PC-3 (cell line): ENCODE results near the gene DBNDD1. TPM values are rescaled to one million over a fixed set of nuclear protein-coding genes. Genes with fewer than 3 reads are reported as not detected.
A peak's percentile ranks its signal among the peaks of the same experiment; 100 is the strongest.

Experiments
- ATAC-seq: fragments of 200-7000 bp; cut with Tn5 transposase; 2 replicates; pipeline ENCODE4 v1.9.1; 2020; ENCODE audit warnings: mild to moderate bottlenecking, moderate library complexity
- BruUV-seq: library from RNA; stranded (reverse); fragments of 400-500 nt; replicated peaks from 2 replicates; lab custom pipeline; 2021; lab: Mats Ljungman, UMichigan
- CTCF ChIA-PET: fragments of 300-600 bp; sonication (Branson Sonifier 250); formaldehyde crosslinking; loops from one replicate; lab custom pipeline; 2022; ENCODE audit warnings: antibody characterized with exemption; lab: Charles Lee
- POLR2A ChIA-PET: fragments of 300-600 bp; sonication (Branson Sonifier 250); formaldehyde crosslinking; loops from one replicate; lab custom pipeline; 2022; ENCODE audit warnings: antibody characterized with exemption; ENCODE audit not compliant: unreplicated experiment; lab: Charles Lee
- DNase-seq: peaks from one replicate; pipeline ENCODE4 v3.0.0-alpha.2; 2015
- H2AFZ ChIP-seq: fragments of 300-600 bp; sonication (generic); 2 replicates; pipeline ENCODE4 v1.6.0; 2016; ENCODE audit warnings: antibody characterized with exemption, low read length
- H3F3A ChIP-seq: fragments of 300-600 bp; sonication (generic); one replicate; pipeline ENCODE4 v1.6.0; 2017; ENCODE audit warnings: antibody characterized with exemption, low read length, control low read depth, mild to moderate bottlenecking; ENCODE audit not compliant: unreplicated experiment
- H3K27ac ChIP-seq: fragments of 300-600 bp; sonication (generic); 2 replicates; pipeline ENCODE4 v1.5.1; 2016; ENCODE audit warnings: mild to moderate bottlenecking, low read length
- H3K27me3 ChIP-seq: fragments of 300-600 bp; sonication (generic); 2 replicates; pipeline ENCODE4 v1.6.1; 2016; ENCODE audit warnings: low read length, mixed read lengths
- H3K36me3 ChIP-seq: fragments of 300-600 bp; sonication (generic); 2 replicates; pipeline ENCODE4 v1.6.1; 2016; ENCODE audit warnings: low read depth, mixed run types, low read length, mixed read lengths
- H3K4me1 ChIP-seq: fragments of 300-600 bp; sonication (generic); 2 replicates; pipeline ENCODE4 v1.5.1; 2016; ENCODE audit warnings: low read length; ENCODE audit not compliant: insufficient read depth
- H3K4me2 ChIP-seq: fragments of 300-600 bp; sonication (generic); 2 replicates; pipeline ENCODE4 v1.6.0; 2016; ENCODE audit warnings: low read length
- H3K4me3 ChIP-seq: fragments of 300-600 bp; sonication (generic); 2 replicates; pipeline ENCODE4 v1.5.1; 2016; ENCODE audit warnings: mild to moderate bottlenecking, low read length, mixed read lengths
- H3K79me2 ChIP-seq: fragments of 300-600 bp; sonication (generic); 2 replicates; pipeline ENCODE4 v1.6.1; 2017; ENCODE audit warnings: low read length, mixed read lengths
- H3K9ac ChIP-seq: fragments of 300-600 bp; sonication (generic); 2 replicates; pipeline ENCODE4 v1.6.0; 2016; ENCODE audit warnings: mild to moderate bottlenecking, low read length
- H3K9me2 ChIP-seq: fragments of 300-600 bp; sonication (generic); replicated peaks from 2 replicates; pipeline ENCODE4 v1.6.1; 2016; ENCODE audit warnings: mixed run types, low read length, mixed read lengths
- H3K9me3 ChIP-seq: fragments of 300-600 bp; sonication (generic); 2 replicates; pipeline ENCODE4 v1.6.1; 2016; ENCODE audit warnings: low read length, mixed read lengths
- H4K20me1 ChIP-seq: fragments of 300-600 bp; sonication (generic); 2 replicates; pipeline ENCODE4 v1.6.1; 2016; ENCODE audit warnings: low read length, mixed read lengths
- EZH2 ChIP-seq: fragments of 300-600 bp; sonication (generic); IDR thresholded peaks from one replicate; pipeline ENCODE4 v1.6.1; 2017; ENCODE audit warnings: antibody characterized with exemption, mild to moderate bottlenecking, low read length; ENCODE audit not compliant: unreplicated experiment
- EZH2phosphoT487 ChIP-seq: fragments of 300-600 bp; sonication (generic); IDR thresholded peaks from 2 replicates; pipeline ENCODE4 v1.6.1; 2018; ENCODE audit warnings: mild to moderate bottlenecking, antibody characterized with exemption, low read length, borderline replicate concordance
- intact Hi-C: fragments of 100-400 bp; cut with micrococcal nuclease; formaldehyde crosslinking; loops from 2 replicates; pipeline ENCODE4 v1.9.0; 2023
- total RNA-seq: library from RNA; depleted of rRNA; stranded (reverse); fragments of >200 nt; gene quantifications from 2 replicates; pipeline ENCODE4 v1.2.3, GENCODE V29; 2014
- TF ChIP-seq, protein P1 (sequence below): fragments of 300-600 bp; sonication (generic); conservative IDR thresholded peaks from 2 replicates; pipeline ENCODE4 v1.5.1; 2017; ENCODE audit warnings: antibody characterized with exemption, low read depth, mild to moderate bottlenecking, low read length

The DBNDD1 gene
- total RNA-seq, 1 experiment from 2014 or later = 21.1 TPM

DNA sequence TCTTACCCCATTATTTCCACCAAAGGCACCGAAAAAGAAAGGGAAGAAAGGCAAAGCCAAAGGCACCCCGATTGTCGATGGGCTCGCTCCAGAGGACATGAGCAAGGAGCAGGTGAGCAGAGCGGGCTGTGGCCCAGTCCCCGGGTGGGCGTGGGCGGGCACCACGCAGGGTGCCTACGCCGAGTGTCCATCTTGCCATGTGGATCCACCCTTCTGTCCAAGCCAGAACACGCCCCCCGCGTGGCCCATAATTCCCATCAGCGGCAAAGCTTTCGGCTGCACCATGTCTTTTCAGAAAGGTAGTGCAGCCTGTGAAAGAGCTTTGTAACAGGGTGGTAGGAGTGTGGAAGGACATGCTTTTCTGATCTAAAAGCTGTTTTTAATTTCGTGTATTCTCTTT lies 8.4 kb upstream of the DBNDD1 start:
- Histone ChIP-seq H2AFZ (no peak overlapping the region), H3K9ac (no peak overlapping the region)

DNA sequence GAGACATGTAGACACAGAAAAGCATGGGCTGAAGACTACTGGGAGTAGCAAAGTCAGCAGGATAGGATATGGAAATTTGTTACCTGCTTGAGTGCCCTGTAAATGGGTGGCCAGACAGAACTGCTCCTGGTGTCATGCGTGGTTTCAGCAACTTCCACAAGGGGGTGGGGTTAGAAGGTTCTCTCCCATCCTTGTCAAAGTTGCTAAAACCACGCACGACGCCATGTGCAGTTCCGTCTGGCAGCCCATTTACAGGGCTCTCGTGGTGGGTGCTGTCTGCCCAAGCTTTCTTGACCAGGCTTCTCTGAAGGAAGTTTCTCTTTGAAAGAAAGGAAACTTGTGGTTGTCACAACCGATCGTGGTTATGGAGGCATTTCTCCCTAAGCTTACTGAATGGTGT lies 6.9 kb upstream of the DBNDD1 start:
- POLR2A ChIA-PET = no interaction called here
- DNase-seq (no peak), ATAC-seq (no peak)
- Histone ChIP-seq H3K4me3 (no peak overlapping the region), H3K36me3 (0 out of 2 replicates have a peak, but pooled peaks cover under 1% of the 10 kb centered on the region), H3K9me2 (no peaks in the 10 kb centered on the region), H3K79me2 (peaks cover 21% of the 10 kb centered on the region), H3K27ac (no peak overlapping the region), H3K9ac (no peak overlapping the region), H3K4me1 (peaks cover 17% of the 10 kb centered on the region), H3K4me2 (no peak overlapping the region), H2AFZ (no peak overlapping the region), H3K27me3 (no peaks in the 10 kb centered on the region), H3K9me3 (no peaks in the 10 kb centered on the region), H4K20me1 (no peaks in the 10 kb centered on the region), H3F3A (no peaks in the 10 kb centered on the region)
- CTCF ChIA-PET = no interaction called here
- TF ChIP-seq, protein P1, sequence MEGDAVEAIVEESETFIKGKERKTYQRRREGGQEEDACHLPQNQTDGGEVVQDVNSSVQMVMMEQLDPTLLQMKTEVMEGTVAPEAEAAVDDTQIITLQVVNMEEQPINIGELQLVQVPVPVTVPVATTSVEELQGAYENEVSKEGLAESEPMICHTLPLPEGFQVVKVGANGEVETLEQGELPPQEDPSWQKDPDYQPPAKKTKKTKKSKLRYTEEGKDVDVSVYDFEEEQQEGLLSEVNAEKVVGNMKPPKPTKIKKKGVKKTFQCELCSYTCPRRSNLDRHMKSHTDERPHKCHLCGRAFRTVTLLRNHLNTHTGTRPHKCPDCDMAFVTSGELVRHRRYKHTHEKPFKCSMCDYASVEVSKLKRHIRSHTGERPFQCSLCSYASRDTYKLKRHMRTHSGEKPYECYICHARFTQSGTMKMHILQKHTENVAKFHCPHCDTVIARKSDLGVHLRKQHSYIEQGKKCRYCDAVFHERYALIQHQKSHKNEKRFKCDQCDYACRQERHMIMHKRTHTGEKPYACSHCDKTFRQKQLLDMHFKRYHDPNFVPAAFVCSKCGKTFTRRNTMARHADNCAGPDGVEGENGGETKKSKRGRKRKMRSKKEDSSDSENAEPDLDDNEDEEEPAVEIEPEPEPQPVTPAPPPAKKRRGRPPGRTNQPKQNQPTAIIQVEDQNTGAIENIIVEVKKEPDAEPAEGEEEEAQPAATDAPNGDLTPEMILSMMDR = peak; percentile 16; the same call in 1 of the 2 replicates
- TF ChIP-seq EZH2phosphoT487 (no peak), EZH2 (no peak)
- intact Hi-C loops = no loop called here
- BruUV-seq = no TSS peak

More for the DNA sequence above, 8.4 kb upstream of the DBNDD1 start:
- H3K27ac ChIP-seq = no peak overlapping the region
- H3K36me3 ChIP-seq = peaks cover 10% of the 10 kb centered on the region; the same call in 1 of the 2 replicates
- no peak for TF ChIP-seq EZH2phosphoT487
- TF ChIP-seq, protein P1 = no peak
- TF ChIP-seq EZH2 = no peak
- no peaks in the 10 kb centered on the region for H3K9me2 ChIP-seq
- no peaks in the 10 kb centered on the region for H3F3A ChIP-seq
- no peak for ATAC-seq
- DNase-seq = no peak
- intact Hi-C loops = no loop called here
- H4K20me1 ChIP-seq = no peaks in the 10 kb centered on the region
- peaks cover 11% of the 10 kb centered on the region for H3K79me2 ChIP-seq
- no peaks in the 10 kb centered on the region for H3K9me3 ChIP-seq
- CTCF ChIA-PET = interaction anchor here (0.7 kb wide), 1 partner anchor 146 kb away, joined by 3 read pairs; no protein-coding TSS in a partner anchor
- peaks cover 6% of the 10 kb centered on the region for H3K4me1 ChIP-seq
- H3K4me2 ChIP-seq = no peak overlapping the region
- POLR2A ChIA-PET = no interaction called here
- BruUV-seq = no TSS peak
- H3K27me3 ChIP-seq = no peaks in the 10 kb centered on the region
- H3K4me3 ChIP-seq = no peak overlapping the region

DNA sequence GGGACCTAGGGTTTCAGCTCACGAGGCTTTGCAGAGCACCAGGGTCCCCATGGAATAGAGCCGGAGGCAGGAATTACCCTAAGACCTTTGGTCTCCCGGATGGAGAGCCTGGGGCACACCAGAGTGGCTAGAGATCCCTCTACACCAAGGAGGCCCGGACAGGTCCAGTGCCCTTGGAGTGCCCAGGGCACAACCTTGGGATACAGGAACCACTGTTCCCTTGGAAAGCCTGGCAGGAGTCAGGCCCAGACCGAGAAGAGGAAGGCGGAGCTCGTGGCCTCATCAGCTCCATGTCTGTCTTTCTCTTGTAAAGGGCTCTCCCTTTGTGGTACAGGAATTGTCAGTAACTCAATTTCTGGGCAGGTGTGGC lies 3.8 kb upstream of the DBNDD1 start:
- Histone ChIP-seq H3F3A (no peaks in the 10 kb centered on the region), H4K20me1 (no peaks in the 10 kb centered on the region), H3K9ac (peak overlapping the region; percentile 89), H3K9me3 (no peaks in the 10 kb centered on the region), H3K4me3 (peak overlapping the region; percentile 79), H3K4me1 (peaks cover 32% of the 10 kb centered on the region), H3K9me2 (no peaks in the 10 kb centered on the region), H3K79me2 (peaks cover 21% of the 10 kb centered on the region), H2AFZ (peak overlapping the region; percentile 82), H3K4me2 (peak overlapping the region; percentile 96), H3K36me3 (no peaks in the 10 kb centered on the region), H3K27ac (no peak overlapping the region), H3K27me3 (no peaks in the 10 kb centered on the region)
- ChIA-PET POLR2A (no interaction called here), CTCF (no interaction called here)
- ATAC-seq = no peak
- TF ChIP-seq EZH2 (no peak), EZH2phosphoT487 (no peak)
- TF ChIP-seq, protein P1 = no peak
- no peak for DNase-seq
- intact Hi-C loops = no loop called here
- BruUV-seq = no TSS peak
